ENCODE results near the gene ATXN7L3.

The ATXN7L3 gene

DNA sequence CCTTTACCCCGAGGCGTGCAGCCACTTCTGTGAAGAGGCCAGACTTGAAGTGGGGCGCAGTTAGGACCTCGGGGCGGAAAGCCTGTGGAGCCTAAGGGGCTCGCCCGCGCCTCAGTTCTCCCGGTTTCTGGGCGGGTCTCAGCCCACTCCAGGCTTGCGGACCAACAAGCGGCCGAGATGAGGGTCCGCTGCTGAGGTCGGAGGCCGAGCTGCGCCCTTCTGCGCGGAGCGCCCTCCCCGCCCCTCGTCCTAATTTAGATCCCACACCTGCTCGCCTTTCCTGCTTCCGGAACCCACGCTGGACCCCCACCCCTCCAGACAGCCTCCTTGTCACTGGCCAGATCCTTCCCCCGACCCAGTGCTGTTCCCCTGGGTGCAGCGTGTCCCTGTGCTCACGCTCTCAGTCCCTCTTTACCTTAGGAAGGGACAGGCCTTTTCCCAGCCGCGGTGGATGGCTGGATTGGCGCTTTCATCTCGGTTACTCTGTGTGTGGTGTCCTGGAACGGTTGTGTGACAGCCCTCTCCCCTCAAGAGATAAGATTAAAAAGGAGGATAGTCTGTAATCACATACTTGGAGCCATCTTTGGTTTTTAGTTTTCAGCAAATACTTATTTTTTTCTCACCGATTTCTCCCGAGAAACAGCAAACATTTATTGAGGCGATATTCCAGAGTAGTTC, 933 bp upstream of the ATXN7L3 start:
- peaks cover 6% of the 10 kb centered on the region for H3K36me3 ChIP-seq (ENCODE audit: control insufficient read depth, insufficient read depth, low read length)
- H3K4me1 ChIP-seq (ENCODE audit: control insufficient read depth, low read depth, low read length): peaks cover 2% of the 10 kb centered on the region
- H4K8ac ChIP-seq (ENCODE audit: low read depth, low read length): peak overlapping the region; percentile 17
- DNase-seq: peak; percentile 49
- H3K79me1 ChIP-seq (ENCODE audit: low read length): peaks cover 13% of the 10 kb centered on the region
- peak overlapping the region; percentile 76 for H3K4ac ChIP-seq (ENCODE audit: low read depth, low read length)
- no CpG with 5 or more reads among the region's 36 CpGs for WGBS (ENCODE audit: extremely low coverage, insufficient coverage, low lambda C conversion rate)
- H2BK120ac ChIP-seq (ENCODE audit: low read depth, low read length): no peak overlapping the region
- no peak overlapping the region for H4K5ac ChIP-seq (ENCODE audit: low read length)
- H3K4me2 ChIP-seq (ENCODE audit: low read length): peak overlapping the region; percentile 62
- no peak overlapping the region for H3K23ac ChIP-seq (ENCODE audit: low read length)
- no peak overlapping the region for H2AK5ac ChIP-seq (ENCODE audit: low read length)
- H3K27ac ChIP-seq (ENCODE audit: low read depth, low read length): peak overlapping the region; percentile 90
- H3K27me3 ChIP-seq (ENCODE audit: insufficient read depth, low read length, poor library complexity): no peaks in the 10 kb centered on the region
- H3K56ac ChIP-seq (ENCODE audit: low read length): peak overlapping the region; percentile 88
- H2BK5ac ChIP-seq (ENCODE audit: low read length): no peak overlapping the region
- peaks cover 23% of the 10 kb centered on the region for H3K79me2 ChIP-seq (ENCODE audit: control insufficient read depth, insufficient read depth, low read length)
- no peak overlapping the region for H2BK15ac ChIP-seq (replicated peaks; ENCODE audit: low read depth)
- peak overlapping the region; percentile 81 for H3K4me3 ChIP-seq (ENCODE audit: low read length)
- H3K9ac ChIP-seq (ENCODE audit: low read length): peak overlapping the region; percentile 94
- H3K18ac ChIP-seq (ENCODE audit: low read length): peak overlapping the region; percentile 88

DNA sequence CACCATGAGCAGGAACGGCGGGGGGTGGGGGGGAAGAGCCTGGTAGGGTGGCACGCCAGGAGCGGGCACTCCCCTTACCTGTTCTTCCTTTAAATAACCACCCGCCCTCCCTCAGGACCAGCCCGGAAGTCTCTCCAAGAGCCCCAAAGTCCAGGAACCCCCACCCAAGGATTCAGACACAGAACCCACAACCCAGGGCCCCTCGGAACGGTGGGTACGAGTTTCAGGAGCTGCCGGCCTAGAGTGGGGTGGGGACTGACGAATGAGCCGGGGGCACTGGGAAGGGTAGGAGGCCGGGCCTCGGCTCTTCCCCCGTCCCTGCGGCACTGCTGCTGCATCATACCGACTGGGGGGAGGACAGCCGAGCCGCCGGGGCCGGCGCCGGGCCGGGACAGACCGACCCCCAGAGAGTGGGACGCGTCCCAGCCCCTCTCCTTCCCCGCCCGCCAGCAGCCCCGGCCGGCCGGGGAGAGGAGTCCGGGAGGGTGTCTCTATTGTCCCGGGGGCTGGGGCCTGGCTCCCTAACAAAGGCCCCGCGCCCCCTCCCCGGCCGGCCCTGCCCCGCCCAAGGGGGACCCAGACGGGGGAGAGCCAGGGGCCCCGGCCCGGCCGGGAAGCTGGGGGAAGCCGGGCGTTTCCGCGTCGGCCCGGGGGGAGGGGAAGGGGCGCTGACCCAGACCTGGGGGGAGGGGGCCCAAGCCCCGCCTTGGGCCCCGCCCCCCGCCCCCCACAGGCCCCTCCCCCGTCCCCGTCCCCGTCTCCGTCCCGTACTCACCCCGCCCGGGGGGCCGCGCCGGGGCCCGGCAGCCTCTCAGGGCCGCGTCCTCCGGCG, 747 bp downstream of the ATXN7L3 start:
- Histone ChIP-seq H3K4ac (ENCODE audit: low read depth, low read length) (peak overlapping the region; percentile 71), H3K9ac (ENCODE audit: low read length) (peak overlapping the region; percentile 97), H3K4me1 (ENCODE audit: control insufficient read depth, low read depth, low read length) (peaks cover 2% of the 10 kb centered on the region), H3K27me3 (ENCODE audit: insufficient read depth, low read length, poor library complexity) (no peaks in the 10 kb centered on the region), H4K8ac (ENCODE audit: low read depth, low read length) (peak overlapping the region; percentile 78), H2BK15ac (replicated peaks; ENCODE audit: low read depth) (no peak overlapping the region), H3K23ac (ENCODE audit: low read length) (peak overlapping the region; percentile 48), H3K56ac (ENCODE audit: low read length) (peak overlapping the region; percentile 90), H3K27ac (ENCODE audit: low read depth, low read length) (peak overlapping the region; percentile 99), H3K79me1 (ENCODE audit: low read length) (peaks cover 13% of the 10 kb centered on the region), H2BK5ac (ENCODE audit: low read length) (peak overlapping the region; percentile 76), H2AK5ac (ENCODE audit: low read length) (no peak overlapping the region), H3K4me2 (ENCODE audit: low read length) (peak overlapping the region; percentile 90), H3K79me2 (ENCODE audit: control insufficient read depth, insufficient read depth, low read length) (peaks cover 23% of the 10 kb centered on the region), H3K18ac (ENCODE audit: low read length) (peak overlapping the region; percentile 95), H3K36me3 (ENCODE audit: control insufficient read depth, insufficient read depth, low read length) (peaks cover 11% of the 10 kb centered on the region), H2BK120ac (ENCODE audit: low read depth, low read length) (peak overlapping the region; percentile 62), H4K5ac (ENCODE audit: low read length) (no peak overlapping the region), H3K4me3 (ENCODE audit: low read length) (peak overlapping the region; percentile 86)
- no CpG with 5 or more reads among the region's 68 CpGs for WGBS (ENCODE audit: extremely low coverage, insufficient coverage, low lambda C conversion rate)
- peak; percentile 66 for DNase-seq

DNA sequence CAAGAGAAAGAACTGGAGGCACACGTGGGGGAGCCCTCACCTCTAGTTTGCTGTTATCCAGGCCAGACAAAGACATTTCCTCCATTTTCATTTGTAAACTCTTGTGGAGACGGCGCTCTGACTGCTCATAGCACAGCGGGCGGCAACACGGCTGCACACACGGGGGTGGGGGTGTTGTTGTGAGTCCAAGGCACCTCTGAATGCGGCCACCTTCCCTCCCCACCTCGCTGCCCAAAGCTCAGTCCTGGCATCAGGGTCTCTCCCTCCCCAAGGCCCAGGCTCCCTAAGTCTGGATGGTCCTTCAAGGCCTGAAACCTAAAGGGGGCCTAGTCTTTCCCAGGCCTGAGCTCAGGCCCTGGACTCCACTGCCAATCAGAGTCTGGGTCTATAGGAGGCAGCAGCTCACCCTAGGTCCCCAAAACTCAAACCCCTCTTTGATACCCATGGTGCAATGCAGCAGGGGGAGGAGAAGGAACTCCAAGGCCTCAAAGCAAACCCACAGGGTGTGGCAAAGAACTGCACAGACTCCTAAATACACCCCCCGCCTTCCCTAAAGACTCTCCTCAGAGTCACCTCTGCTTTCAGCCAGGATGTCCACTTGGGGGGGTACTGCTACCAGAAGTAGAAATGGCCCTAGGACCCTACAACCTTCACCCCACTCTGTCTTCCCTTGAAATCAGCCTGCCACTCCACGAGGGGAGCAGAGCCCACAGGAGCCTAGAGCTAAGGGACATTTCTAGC, 1.5 kb downstream of the ATXN7L3 start:
- H2AK5ac ChIP-seq (ENCODE audit: low read length): no peak overlapping the region
- H4K5ac ChIP-seq (ENCODE audit: low read length): no peak overlapping the region
- H3K27me3 ChIP-seq (ENCODE audit: insufficient read depth, low read length, poor library complexity): no peaks in the 10 kb centered on the region
- H3K18ac ChIP-seq (ENCODE audit: low read length): peak overlapping the region; percentile 91
- no peak overlapping the region for H2BK15ac ChIP-seq (replicated peaks; ENCODE audit: low read depth)
- H3K23ac ChIP-seq (ENCODE audit: low read length): no peak overlapping the region
- peak overlapping the region; percentile 86 for H3K4me3 ChIP-seq (ENCODE audit: low read length)
- peak overlapping the region; percentile 98 for H3K27ac ChIP-seq (ENCODE audit: low read depth, low read length)
- H3K4ac ChIP-seq (ENCODE audit: low read depth, low read length): peak overlapping the region; percentile 70
- peak; percentile 42 for DNase-seq
- H3K4me2 ChIP-seq (ENCODE audit: low read length): peak overlapping the region; percentile 90
- peaks cover 2% of the 10 kb centered on the region for H3K4me1 ChIP-seq (ENCODE audit: control insufficient read depth, low read depth, low read length)
- WGBS (ENCODE audit: extremely low coverage, insufficient coverage, low lambda C conversion rate): no CpG with 5 or more reads among the region's 11 CpGs
- H2BK120ac ChIP-seq (ENCODE audit: low read depth, low read length): peak overlapping the region; percentile 49
- H3K9ac ChIP-seq (ENCODE audit: low read length): peak overlapping the region; percentile 97
- H4K8ac ChIP-seq (ENCODE audit: low read depth, low read length): peak overlapping the region; percentile 78
- H3K79me2 ChIP-seq (ENCODE audit: control insufficient read depth, insufficient read depth, low read length): peaks cover 23% of the 10 kb centered on the region
- peaks cover 11% of the 10 kb centered on the region for H3K36me3 ChIP-seq (ENCODE audit: control insufficient read depth, insufficient read depth, low read length)
- H3K79me1 ChIP-seq (ENCODE audit: low read length): peaks cover 13% of the 10 kb centered on the region
- H2BK5ac ChIP-seq (ENCODE audit: low read length): no peak overlapping the region
- peak overlapping the region; percentile 90 for H3K56ac ChIP-seq (ENCODE audit: low read length)

DNA sequence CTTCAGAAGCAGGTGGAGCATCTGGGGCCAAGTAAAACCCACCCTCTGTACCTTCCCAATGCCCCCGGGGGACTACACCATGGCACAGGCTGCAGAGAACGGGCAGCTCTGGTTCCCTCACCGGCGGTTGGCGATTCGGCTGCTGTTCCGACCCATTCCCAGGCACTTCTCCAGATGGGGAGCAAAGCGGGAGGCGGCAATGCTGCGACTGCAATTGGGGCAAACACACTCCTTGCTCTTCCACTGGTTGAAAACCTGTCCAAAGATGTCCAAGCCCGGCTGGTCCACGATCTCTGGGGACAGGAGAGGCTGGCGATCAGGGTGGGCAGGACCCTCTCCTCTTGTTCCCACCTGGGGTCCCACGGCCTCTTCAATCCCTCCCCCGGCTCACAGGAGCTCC, 2.6 kb downstream of the ATXN7L3 start:
- Histone ChIP-seq H3K79me1 (ENCODE audit: low read length) (peaks cover 13% of the 10 kb centered on the region), H3K27me3 (ENCODE audit: insufficient read depth, low read length, poor library complexity) (no peaks in the 10 kb centered on the region), H3K36me3 (ENCODE audit: control insufficient read depth, insufficient read depth, low read length) (peaks cover 11% of the 10 kb centered on the region), H2BK120ac (ENCODE audit: low read depth, low read length) (no peak overlapping the region), H3K4me1 (ENCODE audit: control insufficient read depth, low read depth, low read length) (peaks cover 4% of the 10 kb centered on the region), H4K5ac (ENCODE audit: low read length) (no peak overlapping the region), H3K4me2 (ENCODE audit: low read length) (no peak overlapping the region), H3K27ac (ENCODE audit: low read depth, low read length) (no peak overlapping the region), H2BK15ac (replicated peaks; ENCODE audit: low read depth) (no peak overlapping the region), H2BK5ac (ENCODE audit: low read length) (no peak overlapping the region), H3K4ac (ENCODE audit: low read depth, low read length) (no peak overlapping the region), H3K56ac (ENCODE audit: low read length) (peak overlapping the region; percentile 10), H4K8ac (ENCODE audit: low read depth, low read length) (no peak overlapping the region), H2AK5ac (ENCODE audit: low read length) (no peak overlapping the region), H3K79me2 (ENCODE audit: control insufficient read depth, insufficient read depth, low read length) (peaks cover 23% of the 10 kb centered on the region), H3K18ac (ENCODE audit: low read length) (no peak overlapping the region), H3K4me3 (ENCODE audit: low read length) (no peak overlapping the region), H3K9ac (ENCODE audit: low read length) (peak overlapping the region; percentile 97), H3K23ac (ENCODE audit: low read length) (no peak overlapping the region)
- WGBS (ENCODE audit: extremely low coverage, insufficient coverage, low lambda C conversion rate): no CpG with 5 or more reads among the region's 15 CpGs
- DNase-seq: no peak

DNA sequence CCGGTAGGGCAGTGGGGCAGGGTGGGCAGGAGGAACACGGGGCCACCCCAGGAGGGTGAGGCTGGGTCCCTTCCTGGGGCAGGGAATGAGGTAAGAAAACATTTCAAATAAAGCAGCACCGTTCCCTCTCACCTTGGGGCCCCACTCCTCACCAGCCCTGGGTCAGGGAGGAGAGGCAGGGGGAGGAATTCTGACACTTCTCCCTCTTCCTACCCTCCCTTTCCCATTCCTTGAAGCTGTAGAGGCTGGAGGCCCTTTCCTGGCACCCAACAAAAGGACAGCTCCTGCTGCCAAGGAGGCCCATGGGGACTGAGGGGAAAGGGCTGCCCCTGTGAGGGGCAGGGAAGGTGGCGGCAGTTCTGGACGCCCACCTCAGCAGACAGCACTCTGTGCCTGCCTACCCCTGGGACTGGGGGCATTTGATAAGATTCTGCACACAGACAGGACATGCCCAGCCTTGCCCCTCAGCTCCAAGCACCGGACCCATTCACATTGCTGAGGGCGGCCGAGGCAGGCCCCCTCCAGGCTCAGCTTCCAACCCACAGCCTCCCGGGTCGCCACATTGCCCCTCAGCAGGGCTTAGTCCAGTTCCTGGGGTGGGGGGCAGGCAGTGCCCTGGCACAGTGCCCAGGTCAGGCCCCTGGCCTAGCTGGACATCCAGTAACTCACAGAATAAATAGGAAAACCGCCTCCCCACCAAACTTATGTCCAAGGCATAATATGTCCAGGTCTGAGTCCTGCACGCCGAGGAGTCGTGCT, 6.2 kb downstream of the ATXN7L3 start:
- Histone ChIP-seq H2BK5ac (ENCODE audit: low read length) (no peak overlapping the region), H3K79me1 (ENCODE audit: low read length) (peaks cover 13% of the 10 kb centered on the region), H3K4me1 (ENCODE audit: control insufficient read depth, low read depth, low read length) (peaks cover 4% of the 10 kb centered on the region), H3K4me2 (ENCODE audit: low read length) (no peak overlapping the region), H3K36me3 (ENCODE audit: control insufficient read depth, insufficient read depth, low read length) (peaks cover 15% of the 10 kb centered on the region), H3K9ac (ENCODE audit: low read length) (no peak overlapping the region), H3K27me3 (ENCODE audit: insufficient read depth, low read length, poor library complexity) (no peaks in the 10 kb centered on the region), H3K4ac (ENCODE audit: low read depth, low read length) (no peak overlapping the region), H4K5ac (ENCODE audit: low read length) (no peak overlapping the region), H2BK120ac (ENCODE audit: low read depth, low read length) (no peak overlapping the region), H3K79me2 (ENCODE audit: control insufficient read depth, insufficient read depth, low read length) (peaks cover 19% of the 10 kb centered on the region), H4K8ac (ENCODE audit: low read depth, low read length) (no peak overlapping the region), H3K23ac (ENCODE audit: low read length) (no peak overlapping the region), H3K27ac (ENCODE audit: low read depth, low read length) (no peak overlapping the region), H2AK5ac (ENCODE audit: low read length) (no peak overlapping the region), H3K4me3 (ENCODE audit: low read length) (no peak overlapping the region), H3K18ac (ENCODE audit: low read length) (no peak overlapping the region), H3K56ac (ENCODE audit: low read length) (peak overlapping the region; percentile 22), H2BK15ac (replicated peaks; ENCODE audit: low read depth) (no peak overlapping the region)
- DNase-seq: no peak
- no CpG with 5 or more reads among the region's 14 CpGs for WGBS (ENCODE audit: extremely low coverage, insufficient coverage, low lambda C conversion rate)
